Liver (tissue), 9 donors: ENCODE data around the gene FMN1. TPM values are rescaled to one million over a fixed set of nuclear protein-coding genes. Genes with fewer than 3 reads are reported as not detected.

Experiments used
- DNase-seq: peaks from one replicate; pipeline ENCODE4 v3.0.0-alpha.2; 2017; ENCODE audit warnings: low spot score
- H3K27ac ChIP-seq, 2 donors: one replicate each; pipeline ENCODE4 v1.7.0; 2013; ENCODE audit warnings: inconsistent platforms in 2 of 2, low read length in 2 of 2, control low read depth in 1 of 2, low read depth in 1 of 2, mild to moderate bottlenecking in 1 of 2
- H3K27me3 ChIP-seq, 4 donors: one replicate each; pipeline versions ENCODE4 v1.6.1 to v1.7.0; 2013; ENCODE audit warnings: low read length in 3 of 4, inconsistent platforms in 1 of 4, mild to moderate bottlenecking in 1 of 4, moderate library complexity in 1 of 4; ENCODE audit not compliant: control insufficient read depth in 4 of 4, insufficient read depth in 4 of 4
- H3K36me3 ChIP-seq, 4 donors: one replicate each; pipeline versions ENCODE4 v1.6.1 to v1.7.0; 2013; ENCODE audit warnings: low read length in 3 of 4, mild to moderate bottlenecking in 3 of 4, low read depth in 1 of 4, moderate library complexity in 1 of 4; ENCODE audit not compliant: control insufficient read depth in 4 of 4, insufficient read depth in 3 of 4
- H3K4me1 ChIP-seq, 4 donors: one replicate each; pipeline versions ENCODE4 v1.6.1 to v1.7.0; 2013; ENCODE audit warnings: low read length in 3 of 4, mild to moderate bottlenecking in 3 of 4, moderate library complexity in 1 of 4; ENCODE audit not compliant: control insufficient read depth in 4 of 4, insufficient read depth in 4 of 4
- H3K4me3 ChIP-seq, 3 donors: one replicate each; pipeline versions ENCODE4 v1.6.1 to v1.7.0; 2013; ENCODE audit warnings: low read length in 3 of 3, control low read depth in 1 of 3, low read depth in 1 of 3, mild to moderate bottlenecking in 1 of 3
- H3K9ac ChIP-seq, 2 donors: one replicate each; pipeline ENCODE4 v1.7.0; 2013; ENCODE audit warnings: low read length in 2 of 2, mild to moderate bottlenecking in 2 of 2, moderate library complexity in 2 of 2, control low read depth in 1 of 2, low read depth in 1 of 2
- H3K9me3 ChIP-seq, 4 donors: one replicate each; pipeline versions ENCODE4 v1.6.1 to v1.7.0; 2013; ENCODE audit warnings: low read length in 3 of 4; ENCODE audit not compliant: control insufficient read depth in 4 of 4
- ATF3 ChIP-seq: IDR thresholded peaks from 2 replicates; pipeline ENCODE4 v1.6.1; 2016; ENCODE audit warnings: antibody characterized with exemption
- EGR1 ChIP-seq, 2 donors: IDR thresholded peaks; 2 replicates each; pipeline ENCODE4 v1.6.1; 2016 to 2018; ENCODE audit warnings: antibody characterized with exemption in 2 of 2, low read depth in 2 of 2
- FOXA2 ChIP-seq: IDR thresholded peaks from 2 replicates; pipeline ENCODE4 v1.6.1; 2016; ENCODE audit warnings: antibody characterized with exemption
- GABPA ChIP-seq, 2 donors: IDR thresholded peaks in 1 of 2; conservative IDR thresholded peaks in 1 of 2; 2 replicates each; pipeline ENCODE4 v1.6.1; 2016; ENCODE audit warnings: antibody characterized with exemption in 2 of 2, mild to moderate bottlenecking in 1 of 2, moderate library complexity in 1 of 2
- HNF4G ChIP-seq: IDR thresholded peaks from 2 replicates; pipeline ENCODE4 v1.6.1; 2016; ENCODE audit warnings: antibody characterized with exemption
- NR2F2 ChIP-seq: IDR thresholded peaks from 2 replicates; pipeline ENCODE4 v1.6.1; 2016; ENCODE audit warnings: antibody characterized with exemption
- RAD21 ChIP-seq, 2 donors: IDR thresholded peaks; 2 replicates each; pipeline ENCODE4 v1.6.1; 2016; ENCODE audit warnings: antibody characterized with exemption in 2 of 2, mild to moderate bottlenecking in 2 of 2
- REST ChIP-seq: IDR thresholded peaks from 2 replicates; pipeline ENCODE4 v1.6.1; 2016; ENCODE audit warnings: antibody characterized with exemption, mild to moderate bottlenecking
- RXRA ChIP-seq, 2 donors: IDR thresholded peaks; 2 replicates each; pipeline ENCODE4 v1.6.1; 2017 to 2018; ENCODE audit warnings: antibody characterized with exemption in 2 of 2, mild to moderate bottlenecking in 1 of 2
- TAF1 ChIP-seq: conservative IDR thresholded peaks from 2 replicates; pipeline ENCODE4 v1.6.1; 2016; ENCODE audit warnings: antibody characterized with exemption, mild to moderate bottlenecking
- YY1 ChIP-seq: IDR thresholded peaks from 2 replicates; pipeline ENCODE4 v1.6.1; 2016; ENCODE audit warnings: antibody characterized with exemption, mild to moderate bottlenecking
- ZBTB33 ChIP-seq: IDR thresholded peaks from 2 replicates; pipeline ENCODE4 v1.6.1; 2016; ENCODE audit warnings: antibody characterized with exemption
- WGBS: extraction: QIAGEN DNeasy Blood & Tissue Kit; methylation state at CpG from one replicate; pipeline ENCODE4 v1.1.7; 2013; 5-methylcytosine and 5-hydroxymethylcytosine counted together
- polyA plus RNA-seq, 2 donors: library from polyadenylated mRNA; stranded (reverse) in 1 of 2; unstranded in 1 of 2; fragments of 200-250 nt in 1 of 2; fragments of >200 nt in 1 of 2; fragmentation: Nextera tagmentation in 1 of 2; extraction: Ambion mirVana in 1 of 2; gene quantifications; one replicate each; pipeline versions ENCODE4 v1.2.1 to v1.2.3, GENCODE V29; 2013 to 2015
- total RNA-seq, 2 donors: library from RNA; depleted of rRNA; stranded (reverse); fragments of >200 nt; gene quantifications; one replicate each; pipeline ENCODE4 v1.2.3, GENCODE V29; 2014
- TF ChIP-seq, protein P1 (sequence below): IDR thresholded peaks from 2 replicates; pipeline ENCODE4 v1.6.1; 2016; ENCODE audit warnings: antibody characterized with exemption
- donor health status: healthy.
- donor health status: healthy.
- donor health status: healthy.
- donor health status: healthy.
- donor health status: healthy.

FMN1 gene
- total and polyA plus RNA-seq, 4 donors, result 0.21 to 5.4 (median 0.53) TPM

- Histone ChIP-seq H3K9me3 (no peaks in the 10 kb centered on the region), H3K27me3 (no peaks in the 10 kb centered on the region), H3K9ac (no peak overlapping the region), H3K4me3 (no peak overlapping the region), H3K36me3 (no peaks in the 10 kb centered on the region), H3K27ac (peak overlapping the region in 1 of 2 donors; percentile 15), H3K4me1 (peaks cover 0 to 8% (median 3%) of the 10 kb centered on the region in 4 donors)
- 91% methylated on average over 15 of the region's 15 CpGs for whole genome bisulfite sequencing
- DNase-seq, result no peak
- TF ChIP-seq RXRA (IDR thresholded peaks at IDR 0.05) (no peak), HNF4G (no peak), ATF3 (no peak), YY1 (no peak), TAF1 (no peak), NR2F2 (no peak), ZBTB33 (no peak), GABPA (IDR thresholded peaks at IDR 0.05 in 1 of 2, conservative IDR thresholded peaks at IDR 0.05 in 1 of 2) (no peak)
- TF ChIP-seq, protein P1, sequence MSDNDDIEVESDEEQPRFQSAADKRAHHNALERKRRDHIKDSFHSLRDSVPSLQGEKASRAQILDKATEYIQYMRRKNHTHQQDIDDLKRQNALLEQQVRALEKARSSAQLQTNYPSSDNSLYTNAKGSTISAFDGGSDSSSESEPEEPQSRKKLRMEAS, result no peak
Measured at GRCh38 chr15:32873284-32874114, 321.0 kb downstream of the FMN1 start.

DNA sequence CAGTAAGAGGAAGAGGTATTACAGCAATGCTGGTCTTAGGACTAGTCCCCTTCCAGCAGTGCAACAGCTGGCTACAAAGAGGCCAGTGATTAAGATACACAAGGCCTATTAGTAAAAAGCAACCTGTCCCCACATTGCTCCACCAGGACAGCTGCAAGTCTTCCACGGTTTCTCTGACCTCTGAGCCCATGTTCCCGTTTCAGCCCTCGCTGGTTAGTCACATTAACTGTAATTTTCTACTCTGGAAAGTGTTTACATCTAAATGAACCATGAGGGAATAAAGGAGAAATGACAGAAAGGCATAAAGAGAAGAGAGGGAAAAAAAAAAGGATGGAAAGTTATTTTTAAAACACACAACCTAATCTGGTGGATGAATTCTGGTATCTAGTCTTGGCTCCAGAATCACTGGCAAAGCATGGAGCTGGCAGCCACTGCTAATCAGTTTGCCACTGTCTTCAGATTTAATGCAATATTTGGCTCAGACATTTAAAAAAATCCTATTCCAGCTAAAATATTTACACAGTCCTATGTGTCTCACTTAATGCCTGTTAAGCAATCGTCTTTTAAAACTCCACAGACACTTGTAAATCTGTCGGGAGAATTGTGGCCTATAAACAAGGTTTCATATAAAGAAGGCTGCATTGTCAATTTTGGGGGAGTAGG, 321.8 kb downstream of the FMN1 start:
- TF ChIP-seq TAF1 (no peak), RXRA (IDR thresholded peaks at IDR 0.05) (no peak), NR2F2 (peak; percentile 61), EGR1 (IDR thresholded peaks at IDR 0.05; ENCODE audit: low read depth in 2 of 2) (no peak), REST (no peak), GABPA (IDR thresholded peaks at IDR 0.05 in 1 of 2, conservative IDR thresholded peaks at IDR 0.05 in 1 of 2) (no peak), RAD21 (IDR thresholded peaks at IDR 0.05) (no peak), FOXA2 (no peak)
- WGBS, result 77% methylated on average over 5 of the region's 5 CpGs
- Histone ChIP-seq H3K27me3 (no peaks in the 10 kb centered on the region), H3K4me1 (peaks cover 0 to 8% (median 3%) of the 10 kb centered on the region in 4 donors), H3K36me3 (no peaks in the 10 kb centered on the region), H3K27ac (no peak overlapping the region), H3K9me3 (no peaks in the 10 kb centered on the region), H3K9ac (no peak overlapping the region), H3K4me3 (no peak overlapping the region)
- DNase-seq, result no peak
